OCI-LY1 (cell line): ENCODE results near the gene MAPK8.
"Not testable (repeated sequence)": the region's sequence is repeated elsewhere in the genome, so short reads cannot be mapped to it uniquely, and the experiment has no call there.

ENCODE experiments used
- H2AFZ ChIP-seq: fragments of 200-600 bp; sonication (generic), shearing (Covaris generic); 2 replicates; pipeline ENCODE4 v1.6.0; 2014; ENCODE audit warnings: antibody characterized with exemption, mild to moderate bottlenecking, low read length
- H3F3A ChIP-seq: fragments of 200-600 bp; sonication (generic), shearing (Covaris generic); 2 replicates; pipeline ENCODE4 v1.6.0; 2014; ENCODE audit warnings: mild to moderate bottlenecking, antibody characterized with exemption, low read length, moderate library complexity; ENCODE audit not compliant: insufficient read depth
- H3K27ac ChIP-seq: fragments of 200-600 bp; sonication (generic); 2 replicates; pipeline ENCODE4 v1.5.1; 2014; ENCODE audit warnings: low read length, mixed run types, mild to moderate bottlenecking, low read depth; ENCODE audit not compliant: poor library complexity, severe bottlenecking
- H3K27me3 ChIP-seq: fragments of 200-600 bp; sonication (generic); 2 replicates; pipeline ENCODE4 v1.6.0; 2014; ENCODE audit warnings: antibody characterized with exemption, mild to moderate bottlenecking, low read length, moderate library complexity; ENCODE audit not compliant: insufficient read depth
- H3K36me3 ChIP-seq: fragments of 200-600 bp; sonication (generic); 2 replicates; pipeline ENCODE4 v1.6.1; 2014; ENCODE audit warnings: mild to moderate bottlenecking, antibody characterized with exemption, low read length, moderate library complexity, mixed read lengths; ENCODE audit not compliant: insufficient read depth
- H3K4me1 ChIP-seq: fragments of 200-600 bp; sonication (generic); 2 replicates; pipeline ENCODE4 v1.5.1; 2014; ENCODE audit warnings: mild to moderate bottlenecking, low read length, moderate library complexity; ENCODE audit not compliant: insufficient read depth, severe bottlenecking
- H3K4me2 ChIP-seq: fragments of 200-600 bp; sonication (generic), shearing (Covaris generic); 2 replicates; pipeline ENCODE4 v1.6.1; 2014; ENCODE audit warnings: low read length
- H3K4me3 ChIP-seq: fragments of 200-600 bp; sonication (generic); 2 replicates; pipeline ENCODE4 v1.5.1; 2014; ENCODE audit warnings: low read length, low read depth, mild to moderate bottlenecking, mixed read lengths; ENCODE audit not compliant: poor library complexity, severe bottlenecking
- H3K79me2 ChIP-seq: fragments of 200-600 bp; shearing (Covaris generic); 2 replicates; pipeline ENCODE4 v1.6.1; 2016; ENCODE audit warnings: mixed run types, low read length, mixed read lengths; ENCODE audit not compliant: insufficient read depth
- H3K9ac ChIP-seq: fragments of 200-600 bp; sonication (generic), shearing (Covaris generic); 2 replicates; pipeline ENCODE4 v1.6.1; 2014; ENCODE audit warnings: mild to moderate bottlenecking, low read length, mixed read lengths
- H3K9me2 ChIP-seq: fragments of 200-600 bp; sonication (generic), shearing (Covaris generic); 2 replicates; pipeline ENCODE4 v1.6.1; 2014; ENCODE audit warnings: low read depth, mild to moderate bottlenecking, low read length, mixed read lengths
- H3K9me3 ChIP-seq: fragments of 200-600 bp; shearing (Covaris generic); 2 replicates; pipeline ENCODE4 v1.6.1; 2014; ENCODE audit warnings: low read length, mixed read lengths
- H4K20me1 ChIP-seq: fragments of 200-600 bp; sonication (generic), shearing (Covaris generic); 2 replicates; pipeline ENCODE4 v1.6.0; 2016; ENCODE audit warnings: mild to moderate bottlenecking, low read length; ENCODE audit not compliant: insufficient read depth
- EZH2 ChIP-seq: fragments of 200-600 bp; sonication (generic), shearing (Covaris generic); IDR thresholded peaks from 2 replicates; pipeline ENCODE4 v1.8.0; 2017; ENCODE audit warnings: borderline replicate concordance, mixed run types, mild to moderate bottlenecking, antibody characterized with exemption, low read length, moderate library complexity, mixed read lengths
- TF ChIP-seq, protein P1 (sequence below): fragments of 200-600 bp; sonication (generic), shearing (Covaris generic); IDR thresholded peaks from 2 replicates; pipeline ENCODE4 v1.5.1; 2017; ENCODE audit warnings: mild to moderate bottlenecking, antibody characterized with exemption, low read length, moderate library complexity, mixed read lengths

Gene MAPK8

DNA sequence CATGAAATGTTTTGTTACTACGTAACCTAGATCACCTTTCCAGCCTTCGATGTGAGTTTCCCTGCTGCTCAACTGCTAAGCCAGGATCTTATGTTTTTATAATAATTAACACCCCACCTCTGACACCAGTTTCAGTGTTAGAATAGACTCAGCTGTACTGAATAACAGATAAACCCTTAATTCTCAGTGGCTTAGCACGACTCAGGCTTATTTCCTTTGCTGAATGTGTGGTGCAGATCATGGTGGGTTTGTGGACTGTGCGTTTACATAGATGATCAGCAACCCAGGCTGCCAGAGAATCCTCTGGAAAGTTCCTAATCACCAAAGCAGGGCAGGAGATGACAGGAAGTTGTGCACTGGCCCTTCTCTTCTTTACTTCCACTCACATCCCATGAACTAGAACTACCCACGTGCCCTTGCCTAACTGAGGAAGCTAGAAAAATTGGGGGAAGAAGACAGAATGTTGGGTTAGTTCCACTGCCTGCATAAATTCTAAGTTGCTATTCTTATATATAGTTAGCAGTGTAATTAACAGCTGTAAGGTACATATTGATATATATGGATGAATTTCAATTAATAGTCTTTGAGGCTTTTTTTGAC is 111.8 kb downstream of the MAPK8 start:
- Histone ChIP-seq H3K79me2 (no peaks in the 10 kb centered on the region), H3F3A (no peaks in the 10 kb centered on the region), H3K4me3 (no peak overlapping the region), H3K4me2 (no peak overlapping the region), H4K20me1 (no peaks in the 10 kb centered on the region), H3K4me1 (no peaks in the 10 kb centered on the region), H3K9me3 (no peaks in the 10 kb centered on the region), H3K9me2 (no peaks in the 10 kb centered on the region), H3K27ac (no peak overlapping the region), H3K9ac (no peak overlapping the region), H3K36me3 (no peaks in the 10 kb centered on the region), H2AFZ (no peak overlapping the region), H3K27me3 (no peaks in the 10 kb centered on the region)
- no peak for TF ChIP-seq EZH2
- TF ChIP-seq, protein P1, sequence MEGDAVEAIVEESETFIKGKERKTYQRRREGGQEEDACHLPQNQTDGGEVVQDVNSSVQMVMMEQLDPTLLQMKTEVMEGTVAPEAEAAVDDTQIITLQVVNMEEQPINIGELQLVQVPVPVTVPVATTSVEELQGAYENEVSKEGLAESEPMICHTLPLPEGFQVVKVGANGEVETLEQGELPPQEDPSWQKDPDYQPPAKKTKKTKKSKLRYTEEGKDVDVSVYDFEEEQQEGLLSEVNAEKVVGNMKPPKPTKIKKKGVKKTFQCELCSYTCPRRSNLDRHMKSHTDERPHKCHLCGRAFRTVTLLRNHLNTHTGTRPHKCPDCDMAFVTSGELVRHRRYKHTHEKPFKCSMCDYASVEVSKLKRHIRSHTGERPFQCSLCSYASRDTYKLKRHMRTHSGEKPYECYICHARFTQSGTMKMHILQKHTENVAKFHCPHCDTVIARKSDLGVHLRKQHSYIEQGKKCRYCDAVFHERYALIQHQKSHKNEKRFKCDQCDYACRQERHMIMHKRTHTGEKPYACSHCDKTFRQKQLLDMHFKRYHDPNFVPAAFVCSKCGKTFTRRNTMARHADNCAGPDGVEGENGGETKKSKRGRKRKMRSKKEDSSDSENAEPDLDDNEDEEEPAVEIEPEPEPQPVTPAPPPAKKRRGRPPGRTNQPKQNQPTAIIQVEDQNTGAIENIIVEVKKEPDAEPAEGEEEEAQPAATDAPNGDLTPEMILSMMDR = no peak

DNA sequence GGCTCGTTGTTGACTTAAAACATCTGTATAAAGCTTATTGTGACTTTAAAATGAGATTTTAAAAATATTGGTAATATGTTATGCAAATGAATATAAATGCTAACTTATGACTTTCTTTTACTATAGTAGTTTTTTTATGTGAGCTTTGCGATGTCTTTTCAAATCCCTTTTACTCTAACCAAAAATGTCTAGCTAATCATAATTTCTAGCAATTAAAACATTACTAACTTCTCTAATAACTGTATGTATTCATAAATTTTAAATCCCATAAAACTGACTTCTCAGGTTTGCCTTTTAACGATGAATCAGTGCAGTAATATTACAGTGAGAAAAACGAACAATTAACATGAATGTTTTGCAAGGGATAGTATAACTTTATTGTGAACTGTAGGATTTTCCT is 113.2 kb downstream of the MAPK8 start:
- H3K36me3 ChIP-seq = no peaks in the 10 kb centered on the region
- H3K4me2 ChIP-seq = no peak overlapping the region
- no peaks in the 10 kb centered on the region for H3K79me2 ChIP-seq
- no peak overlapping the region for H3K4me3 ChIP-seq
- H4K20me1 ChIP-seq = no peaks in the 10 kb centered on the region
- no peaks in the 10 kb centered on the region for H3F3A ChIP-seq
- H3K9me2 ChIP-seq = no peaks in the 10 kb centered on the region
- H3K27me3 ChIP-seq = no peaks in the 10 kb centered on the region
- no peak for TF ChIP-seq EZH2
- TF ChIP-seq, protein P1 = no peak
- no peaks in the 10 kb centered on the region for H3K4me1 ChIP-seq
- H3K27ac ChIP-seq = no peak overlapping the region
- H2AFZ ChIP-seq = no peak overlapping the region
- no peaks in the 10 kb centered on the region for H3K9me3 ChIP-seq
- no peak overlapping the region for H3K9ac ChIP-seq

DNA sequence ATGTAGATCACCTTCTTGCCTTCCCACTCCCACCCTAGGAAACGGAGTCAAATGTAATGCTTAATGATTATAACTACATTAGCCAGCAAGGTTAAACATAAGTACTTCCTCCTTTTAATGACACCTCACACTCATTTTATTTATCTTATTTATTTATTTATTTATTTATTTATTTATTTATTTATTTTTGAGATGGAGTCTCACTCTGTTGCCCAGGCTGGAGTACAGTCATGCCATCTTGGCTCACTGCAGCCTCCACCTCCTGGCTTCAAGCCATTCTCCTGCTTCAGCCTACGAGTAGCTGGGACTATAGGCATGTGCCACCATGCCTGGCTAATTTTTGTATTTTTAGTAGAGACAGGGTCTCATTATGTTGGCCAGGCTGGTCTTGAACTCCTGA is 115.4 kb downstream of the MAPK8 start:
- H3K79me2 ChIP-seq, H3K36me3 ChIP-seq, H3K9me3 ChIP-seq, H3K4me3 ChIP-seq, H3K4me1 ChIP-seq, H4K20me1 ChIP-seq, H3K9me2 ChIP-seq, H3K9ac ChIP-seq, H3K4me2 ChIP-seq, H3F3A ChIP-seq, H3K27me3 ChIP-seq, H3K27ac ChIP-seq, H2AFZ ChIP-seq: not testable (repeated sequence)

DNA sequence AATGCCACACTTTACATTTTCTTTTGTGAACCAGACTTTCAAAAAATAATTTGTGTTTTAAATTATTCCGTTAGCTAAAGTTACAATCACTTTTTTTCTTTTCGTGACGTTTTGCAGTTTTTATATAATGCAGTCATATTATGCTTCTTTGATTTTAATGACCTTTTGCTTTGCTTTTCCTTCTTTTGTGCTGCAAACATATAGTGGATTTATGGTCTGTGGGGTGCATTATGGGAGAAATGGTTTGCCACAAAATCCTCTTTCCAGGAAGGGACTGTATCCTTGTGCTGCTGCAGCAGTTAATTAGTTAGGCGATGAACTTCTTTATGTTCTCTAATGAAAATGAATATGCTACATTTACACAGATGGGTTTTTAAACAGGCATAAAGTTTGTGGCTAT is 117.4 kb downstream of the MAPK8 start:
- no peaks in the 10 kb centered on the region for H3F3A ChIP-seq
- H3K9ac ChIP-seq = no peak overlapping the region
- H3K9me2 ChIP-seq = no peaks in the 10 kb centered on the region
- no peak overlapping the region for H3K4me2 ChIP-seq
- no peak overlapping the region for H3K27ac ChIP-seq
- no peaks in the 10 kb centered on the region for H3K36me3 ChIP-seq
- TF ChIP-seq, protein P1 = no peak
- no peak for TF ChIP-seq EZH2
- H3K4me3 ChIP-seq = no peak overlapping the region
- no peaks in the 10 kb centered on the region for H3K4me1 ChIP-seq
- H3K79me2 ChIP-seq = no peaks in the 10 kb centered on the region
- no peak overlapping the region for H2AFZ ChIP-seq
- no peaks in the 10 kb centered on the region for H3K9me3 ChIP-seq
- H4K20me1 ChIP-seq = no peaks in the 10 kb centered on the region
- no peaks in the 10 kb centered on the region for H3K27me3 ChIP-seq
